ENCODE results near the gene SORCS2. TPM values are rescaled to one million over a fixed set of nuclear protein-coding genes. Genes with fewer than 3 reads are reported as not detected.

SORCS2 gene
- total and polyA plus RNA-seq, 2 of the 8 experiments (the other 6 are each of a cell fraction or from before 2014, with no cell fraction given) = 0.36 to 1.8 TPM

DNA sequence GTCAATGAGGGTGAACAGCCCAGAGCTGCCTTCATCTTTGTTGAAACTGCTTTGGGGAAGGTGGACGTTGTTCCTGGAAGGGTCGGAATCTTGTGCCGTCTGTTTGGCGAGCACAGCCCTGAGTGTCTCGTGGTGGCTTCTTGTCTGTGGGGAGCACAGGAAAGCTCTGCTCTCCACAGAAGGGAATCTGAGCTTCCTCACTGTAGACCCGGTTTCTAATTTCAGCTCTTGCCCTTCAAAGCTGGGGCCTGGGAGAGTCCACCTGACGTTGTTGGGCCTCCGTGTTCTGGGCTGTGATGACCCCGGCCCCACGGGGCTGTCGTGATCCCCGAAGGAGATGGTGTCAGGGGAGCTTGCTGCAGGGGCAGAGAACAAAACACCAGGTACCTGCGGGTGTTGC is 47.5 kb downstream of the SORCS2 start (continued):
- TF ChIP-seq, protein P1, sequence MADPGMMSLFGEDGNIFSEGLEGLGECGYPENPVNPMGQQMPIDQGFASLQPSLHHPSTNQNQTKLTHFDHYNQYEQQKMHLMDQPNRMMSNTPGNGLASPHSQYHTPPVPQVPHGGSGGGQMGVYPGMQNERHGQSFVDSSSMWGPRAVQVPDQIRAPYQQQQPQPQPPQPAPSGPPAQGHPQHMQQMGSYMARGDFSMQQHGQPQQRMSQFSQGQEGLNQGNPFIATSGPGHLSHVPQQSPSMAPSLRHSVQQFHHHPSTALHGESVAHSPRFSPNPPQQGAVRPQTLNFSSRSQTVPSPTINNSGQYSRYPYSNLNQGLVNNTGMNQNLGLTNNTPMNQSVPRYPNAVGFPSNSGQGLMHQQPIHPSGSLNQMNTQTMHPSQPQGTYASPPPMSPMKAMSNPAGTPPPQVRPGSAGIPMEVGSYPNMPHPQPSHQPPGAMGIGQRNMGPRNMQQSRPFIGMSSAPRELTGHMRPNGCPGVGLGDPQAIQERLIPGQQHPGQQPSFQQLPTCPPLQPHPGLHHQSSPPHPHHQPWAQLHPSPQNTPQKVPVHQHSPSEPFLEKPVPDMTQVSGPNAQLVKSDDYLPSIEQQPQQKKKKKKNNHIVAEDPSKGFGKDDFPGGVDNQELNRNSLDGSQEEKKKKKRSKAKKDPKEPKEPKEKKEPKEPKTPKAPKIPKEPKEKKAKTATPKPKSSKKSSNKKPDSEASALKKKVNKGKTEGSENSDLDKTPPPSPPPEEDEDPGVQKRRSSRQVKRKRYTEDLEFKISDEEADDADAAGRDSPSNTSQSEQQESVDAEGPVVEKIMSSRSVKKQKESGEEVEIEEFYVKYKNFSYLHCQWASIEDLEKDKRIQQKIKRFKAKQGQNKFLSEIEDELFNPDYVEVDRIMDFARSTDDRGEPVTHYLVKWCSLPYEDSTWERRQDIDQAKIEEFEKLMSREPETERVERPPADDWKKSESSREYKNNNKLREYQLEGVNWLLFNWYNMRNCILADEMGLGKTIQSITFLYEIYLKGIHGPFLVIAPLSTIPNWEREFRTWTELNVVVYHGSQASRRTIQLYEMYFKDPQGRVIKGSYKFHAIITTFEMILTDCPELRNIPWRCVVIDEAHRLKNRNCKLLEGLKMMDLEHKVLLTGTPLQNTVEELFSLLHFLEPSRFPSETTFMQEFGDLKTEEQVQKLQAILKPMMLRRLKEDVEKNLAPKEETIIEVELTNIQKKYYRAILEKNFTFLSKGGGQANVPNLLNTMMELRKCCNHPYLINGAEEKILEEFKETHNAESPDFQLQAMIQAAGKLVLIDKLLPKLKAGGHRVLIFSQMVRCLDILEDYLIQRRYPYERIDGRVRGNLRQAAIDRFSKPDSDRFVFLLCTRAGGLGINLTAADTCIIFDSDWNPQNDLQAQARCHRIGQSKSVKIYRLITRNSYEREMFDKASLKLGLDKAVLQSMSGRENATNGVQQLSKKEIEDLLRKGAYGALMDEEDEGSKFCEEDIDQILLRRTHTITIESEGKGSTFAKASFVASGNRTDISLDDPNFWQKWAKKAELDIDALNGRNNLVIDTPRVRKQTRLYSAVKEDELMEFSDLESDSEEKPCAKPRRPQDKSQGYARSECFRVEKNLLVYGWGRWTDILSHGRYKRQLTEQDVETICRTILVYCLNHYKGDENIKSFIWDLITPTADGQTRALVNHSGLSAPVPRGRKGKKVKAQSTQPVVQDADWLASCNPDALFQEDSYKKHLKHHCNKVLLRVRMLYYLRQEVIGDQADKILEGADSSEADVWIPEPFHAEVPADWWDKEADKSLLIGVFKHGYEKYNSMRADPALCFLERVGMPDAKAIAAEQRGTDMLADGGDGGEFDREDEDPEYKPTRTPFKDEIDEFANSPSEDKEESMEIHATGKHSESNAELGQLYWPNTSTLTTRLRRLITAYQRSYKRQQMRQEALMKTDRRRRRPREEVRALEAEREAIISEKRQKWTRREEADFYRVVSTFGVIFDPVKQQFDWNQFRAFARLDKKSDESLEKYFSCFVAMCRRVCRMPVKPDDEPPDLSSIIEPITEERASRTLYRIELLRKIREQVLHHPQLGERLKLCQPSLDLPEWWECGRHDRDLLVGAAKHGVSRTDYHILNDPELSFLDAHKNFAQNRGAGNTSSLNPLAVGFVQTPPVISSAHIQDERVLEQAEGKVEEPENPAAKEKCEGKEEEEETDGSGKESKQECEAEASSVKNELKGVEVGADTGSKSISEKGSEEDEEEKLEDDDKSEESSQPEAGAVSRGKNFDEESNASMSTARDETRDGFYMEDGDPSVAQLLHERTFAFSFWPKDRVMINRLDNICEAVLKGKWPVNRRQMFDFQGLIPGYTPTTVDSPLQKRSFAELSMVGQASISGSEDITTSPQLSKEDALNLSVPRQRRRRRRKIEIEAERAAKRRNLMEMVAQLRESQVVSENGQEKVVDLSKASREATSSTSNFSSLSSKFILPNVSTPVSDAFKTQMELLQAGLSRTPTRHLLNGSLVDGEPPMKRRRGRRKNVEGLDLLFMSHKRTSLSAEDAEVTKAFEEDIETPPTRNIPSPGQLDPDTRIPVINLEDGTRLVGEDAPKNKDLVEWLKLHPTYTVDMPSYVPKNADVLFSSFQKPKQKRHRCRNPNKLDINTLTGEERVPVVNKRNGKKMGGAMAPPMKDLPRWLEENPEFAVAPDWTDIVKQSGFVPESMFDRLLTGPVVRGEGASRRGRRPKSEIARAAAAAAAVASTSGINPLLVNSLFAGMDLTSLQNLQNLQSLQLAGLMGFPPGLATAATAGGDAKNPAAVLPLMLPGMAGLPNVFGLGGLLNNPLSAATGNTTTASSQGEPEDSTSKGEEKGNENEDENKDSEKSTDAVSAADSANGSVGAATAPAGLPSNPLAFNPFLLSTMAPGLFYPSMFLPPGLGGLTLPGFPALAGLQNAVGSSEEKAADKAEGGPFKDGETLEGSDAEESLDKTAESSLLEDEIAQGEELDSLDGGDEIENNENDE (IDR thresholded peaks at IDR 0.05; ENCODE audit: insufficient replicate concordance, low read length) = no peak
